GM19240 (cell line): ENCODE results near the gene KCTD2.
A peak's percentile ranks its signal among the peaks of the same experiment; 100 is the strongest.
"Not testable (repeated sequence)": the region's sequence is repeated elsewhere in the genome, so short reads cannot be mapped to it uniquely, and the experiment has no call there.

Experiments
- DNase-seq: peaks from one replicate; pipeline ENCODE4 v3.0.0; 2011; ENCODE audit warnings: low spot score; ENCODE audit not compliant: insufficient read length

KCTD2 gene

GRCh38 chr17:75046407-75047289 lies at the start of gene KCTD2, which contains the start of gene ATP5PD:
Gene KCTD2 (plus strand): TSS chr17:75047225. CDS start chr17:75047251, 26 bp downstream.
Gene ATP5PD (minus strand): TSS chr17:75046969. CDS start chr17:75042650, 4,319 bp downstream.
- peak; percentile 95 for DNase-seq

DNA sequence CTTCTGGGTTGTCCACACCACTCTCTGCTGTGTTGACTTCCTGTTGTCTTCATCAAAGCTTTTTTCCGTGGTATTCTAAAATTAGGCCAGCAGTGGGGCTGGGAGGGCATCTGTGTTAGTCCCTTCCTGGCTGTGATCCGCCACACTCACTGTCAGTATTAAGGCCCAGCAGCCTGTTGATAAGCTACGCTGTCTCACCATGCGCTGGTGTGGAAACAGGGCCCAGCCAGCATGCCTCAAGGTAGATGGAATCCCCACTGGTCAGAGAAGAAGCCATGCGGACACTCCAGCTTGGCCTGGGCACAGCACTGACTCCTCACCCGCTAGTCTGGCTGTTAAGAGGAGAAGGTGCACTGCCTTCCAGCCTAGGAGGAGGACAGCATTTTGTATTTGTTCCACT lies 48.2 kb upstream of the KCTD2 start:
- no peak for DNase-seq

DNA sequence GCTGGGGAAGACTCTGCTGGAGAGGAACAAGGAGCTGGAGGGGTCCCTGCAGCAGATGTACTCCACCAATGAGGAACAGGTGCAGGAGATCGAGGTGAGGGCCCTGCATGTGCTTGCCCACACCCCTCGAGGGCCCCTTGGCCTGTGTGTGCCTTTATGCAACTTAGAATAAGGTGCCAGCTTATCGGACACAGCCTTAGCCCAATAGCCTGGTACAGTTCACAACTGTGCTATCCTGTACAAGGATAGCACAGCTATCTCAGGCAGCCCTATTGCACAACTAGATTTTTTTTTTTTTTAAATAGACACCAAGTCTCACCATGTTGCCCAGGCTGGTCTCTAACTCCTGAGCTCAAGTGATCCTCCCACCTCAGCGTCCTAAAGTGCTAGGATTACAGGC lies 47.5 kb upstream of the KCTD2 start:
- no peak for DNase-seq

GRCh38 chr17:75001915-75002843 lies 44.8 kb upstream of the KCTD2 start:
- DNase-seq, result no peak

DNA sequence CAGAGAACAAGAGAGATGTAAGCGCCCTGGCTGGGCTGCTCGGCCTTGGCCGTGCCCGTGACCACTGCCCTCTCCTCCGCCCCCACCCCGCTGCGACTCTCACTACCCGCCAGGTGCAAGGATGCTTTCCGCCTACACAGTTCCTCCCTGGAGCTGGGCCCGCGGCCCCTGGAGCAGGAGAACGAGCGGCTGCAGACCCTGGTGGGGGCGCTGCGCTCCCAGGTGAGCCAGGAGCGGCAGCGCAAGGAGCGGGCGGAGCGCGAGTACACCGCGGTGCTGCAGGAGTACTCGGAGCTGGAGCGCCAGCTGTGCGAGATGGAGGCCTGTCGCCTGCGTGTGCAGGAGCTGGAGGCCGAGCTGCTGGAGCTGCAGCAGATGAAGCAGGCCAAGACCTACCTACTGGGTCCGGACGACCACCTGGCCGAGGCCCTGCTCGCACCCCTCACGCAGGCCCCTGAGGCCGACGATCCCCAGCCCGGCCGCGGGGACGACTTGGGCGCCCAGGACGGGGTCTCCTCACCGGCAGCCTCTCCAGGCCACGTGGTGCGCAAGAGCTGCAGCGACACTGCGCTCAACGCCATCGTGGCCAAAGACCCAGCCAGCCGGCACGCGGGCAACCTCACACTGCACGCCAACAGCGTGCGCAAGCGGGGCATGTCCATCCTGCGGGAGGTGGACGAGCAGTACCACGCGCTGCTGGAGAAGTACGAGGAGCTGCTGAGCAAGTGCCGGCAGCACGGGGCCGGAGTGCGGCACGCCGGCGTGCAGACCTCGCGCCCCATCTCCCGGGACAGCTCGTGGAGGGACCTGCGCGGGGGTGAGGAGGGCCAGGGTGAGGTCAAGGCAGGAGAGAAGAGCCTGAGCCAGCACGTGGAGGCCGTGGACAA lies 43.7 kb upstream of the KCTD2 start:
- DNase-seq, result no peak

DNA sequence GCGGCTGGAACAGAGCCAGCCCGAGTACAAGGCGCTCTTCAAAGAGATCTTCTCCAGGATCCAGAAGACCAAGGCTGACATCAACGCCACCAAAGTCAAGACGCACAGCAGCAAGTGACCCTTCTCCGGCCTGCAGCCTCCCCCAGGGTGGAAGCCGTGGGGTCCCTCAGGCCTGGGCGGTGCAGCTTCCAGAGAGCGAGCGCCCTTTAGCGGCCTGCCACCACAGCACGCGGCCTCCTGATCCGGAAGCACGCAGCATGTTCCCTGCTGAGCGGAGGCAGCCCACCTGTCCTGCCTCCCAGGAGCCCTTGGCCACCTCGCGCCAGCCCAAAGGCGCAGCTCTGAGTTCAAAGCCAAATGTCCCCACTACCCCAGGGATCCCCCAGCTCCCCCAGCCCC lies 43.1 kb upstream of the KCTD2 start:
- DNase-seq, result no peak

DNA sequence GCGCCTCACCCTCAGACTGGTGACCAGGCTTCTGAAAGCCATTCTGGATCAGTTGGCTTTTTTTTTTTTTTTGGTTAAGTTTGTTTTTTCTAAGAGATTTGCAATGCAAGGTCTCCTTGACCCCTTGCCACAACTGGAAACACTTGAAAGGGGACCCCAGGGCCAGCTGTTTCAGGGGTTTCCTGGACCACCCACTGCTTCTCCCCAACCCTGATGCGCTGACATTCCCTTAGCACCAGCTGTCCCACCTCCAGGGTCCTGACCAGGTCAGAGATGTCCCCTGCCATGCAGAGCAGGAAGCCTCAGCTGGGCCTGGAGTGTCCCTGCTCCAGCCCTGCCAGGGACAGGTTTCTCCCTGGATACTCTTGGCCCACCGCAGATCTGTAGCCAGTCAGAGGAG lies 42.7 kb upstream of the KCTD2 start:
- DNase-seq, result no peak

DNA sequence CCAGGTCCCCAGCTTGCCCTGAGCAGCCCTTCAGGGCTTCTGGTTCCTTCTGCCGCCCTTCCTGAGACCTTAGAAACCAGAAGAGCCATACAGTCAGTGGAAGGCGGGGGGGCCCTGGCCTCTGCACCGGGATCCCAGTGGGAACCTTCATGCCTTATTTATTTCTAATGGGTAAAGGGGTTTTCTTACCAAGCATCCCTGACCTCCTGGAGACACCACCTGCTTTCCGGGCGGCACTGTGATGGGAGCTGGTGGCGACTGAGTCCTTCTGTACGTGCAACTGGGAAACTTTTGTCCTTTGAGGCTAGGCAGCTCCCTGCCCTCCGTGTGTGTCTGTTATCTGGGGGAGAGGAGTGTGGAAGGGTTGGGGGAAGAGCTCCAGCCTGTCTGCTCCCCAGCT lies 41.7 kb upstream of the KCTD2 start:
- no peak for DNase-seq

DNA sequence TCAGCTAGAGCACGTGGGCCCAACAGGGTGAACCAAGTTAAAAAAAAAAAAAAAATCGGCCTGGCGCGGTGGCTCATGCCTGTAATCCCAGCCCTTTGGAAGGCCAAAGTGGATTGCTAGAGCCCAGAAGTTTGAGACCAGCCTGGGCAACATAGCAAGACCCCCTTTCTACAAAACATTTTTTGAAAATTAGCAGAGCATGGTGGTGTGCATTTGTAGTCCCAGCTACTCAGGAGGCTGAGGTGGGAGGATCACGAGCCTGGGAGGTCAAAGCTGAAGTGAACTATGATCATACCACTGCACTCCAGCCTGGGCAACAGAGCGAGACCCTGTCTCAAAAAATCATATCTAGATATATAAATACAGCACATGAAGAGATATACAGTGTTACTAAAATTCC lies 40.9 kb upstream of the KCTD2 start:
- DNase-seq, result not testable (repeated sequence)

- no peak for DNase-seq
These were observed 40.4 kb upstream of the KCTD2 start for GRCh38 chr17:75006653-75007052.

- DNase-seq, result no peak
These were observed 38.7 kb upstream of the KCTD2 start for GRCh38 chr17:75008373-75008772.

- no peak for DNase-seq
These were observed 37.8 kb upstream of the KCTD2 start for GRCh38 chr17:75009139-75009724.

DNA sequence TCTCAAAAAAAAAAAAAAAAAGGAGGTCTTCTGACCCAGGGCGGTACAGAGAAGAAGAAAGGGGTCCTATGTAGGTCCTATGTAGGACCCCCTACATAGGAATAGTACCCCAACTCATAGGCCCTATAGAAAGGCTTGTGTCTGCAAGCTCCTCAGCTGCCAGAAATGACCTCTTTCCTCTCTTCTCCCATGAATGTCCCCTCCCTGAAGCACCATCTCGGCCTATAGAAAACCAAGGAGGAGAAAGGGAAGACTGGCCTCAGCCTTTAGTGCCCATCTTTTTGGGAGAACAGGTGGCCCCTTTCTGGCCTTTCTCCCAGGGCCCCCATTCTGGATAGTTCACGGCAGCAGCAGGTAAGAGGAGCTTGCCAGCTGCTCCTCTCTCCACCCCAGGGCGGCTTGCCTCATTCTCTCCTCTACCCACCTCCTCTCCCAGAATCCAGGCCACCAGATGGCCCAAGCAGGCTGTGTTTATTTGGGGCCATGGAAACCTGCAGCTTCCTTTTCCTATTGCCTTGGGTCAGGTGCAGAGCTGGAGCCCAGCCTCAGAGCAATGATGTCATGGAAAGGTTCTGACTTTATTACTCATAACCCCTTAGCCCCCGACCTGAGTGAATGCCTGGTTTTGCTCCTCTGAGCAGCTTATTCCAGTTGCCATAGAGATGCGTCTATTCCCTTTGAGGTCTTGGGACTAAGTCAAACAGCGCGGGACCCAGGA lies 36.2 kb upstream of the KCTD2 start:
- DNase-seq, result no peak

GRCh38 chr17:75011401-75012095 lies 35.5 kb upstream of the KCTD2 start:
- no peak for DNase-seq

- DNase-seq, result no peak
These were observed 35.0 kb upstream of the KCTD2 start for GRCh38 chr17:75012096-75012345.

- peak; percentile 94 for DNase-seq
These were observed 34.5 kb upstream of the KCTD2 start, which contains the start of gene MRPL58 for GRCh38 chr17:75012346-75013091. Gene MRPL58 (plus strand): TSS chr17:75012670. CDS start chr17:75012687, 17 bp downstream.

DNA sequence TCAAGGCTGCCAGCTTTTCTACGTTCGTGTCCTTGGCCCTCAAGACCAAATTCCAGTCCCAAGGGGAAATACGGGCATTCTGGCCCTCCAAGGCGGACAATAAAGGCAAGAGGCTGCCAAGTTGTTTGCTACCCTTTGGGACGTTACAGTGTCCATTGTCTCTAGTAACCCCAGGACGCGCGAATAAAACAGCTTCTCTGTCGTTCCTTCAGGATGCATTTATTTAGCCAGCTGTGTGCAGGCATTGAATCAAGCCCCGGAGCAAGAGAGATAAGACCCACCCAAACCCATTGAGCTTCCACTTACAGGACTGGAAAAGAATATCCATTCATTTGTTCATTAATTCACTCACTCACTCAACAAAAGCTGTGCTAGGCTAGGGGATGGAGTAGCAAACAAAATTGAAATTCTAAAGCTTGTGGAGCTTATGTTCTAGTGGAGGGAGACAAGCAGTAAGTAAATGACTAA lies 33.9 kb upstream of the KCTD2 start:
- DNase-seq, result no peak

DNA sequence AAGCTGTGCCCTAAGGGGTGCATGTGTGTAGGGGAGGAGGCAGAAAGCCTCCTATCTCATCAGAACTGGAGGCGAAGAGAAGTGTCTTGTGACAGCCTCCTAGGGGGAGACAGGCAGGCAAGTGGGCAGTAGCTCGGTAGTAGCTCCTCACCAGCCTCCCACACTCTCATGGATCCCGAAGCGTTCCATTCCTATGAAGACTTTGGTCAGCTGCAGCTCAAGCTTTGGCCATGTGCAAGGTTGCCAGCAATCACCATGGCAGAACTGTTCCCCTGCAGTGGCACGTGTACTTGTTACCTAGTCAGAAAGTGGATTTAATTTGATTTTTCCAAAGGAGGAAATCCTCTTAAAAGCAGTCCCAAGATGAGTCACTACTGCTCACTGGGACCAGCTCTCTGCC lies 27.9 kb upstream of the KCTD2 start:
- no peak for DNase-seq

GRCh38 chr17:75019710-75020109 lies 27.3 kb upstream of the KCTD2 start:
- no peak for DNase-seq
